Fibroblast of skin of scalp (primary cell): ENCODE results near the gene KCNJ13. TPM values are rescaled to one million over a fixed set of nuclear protein-coding genes. Genes with fewer than 3 reads are reported as not detected.

Source experiments
- DNase-seq: peaks from one replicate; pipeline ENCODE4 v3.0.0-alpha.2; 2013
- polyA plus RNA-seq, 2 experiments: library from polyadenylated mRNA; unstranded; fragments of 120-200 nt; gene quantifications; one replicate each; pipeline ENCODE4 v1.2.1, GENCODE V29; 2013; ENCODE audit not compliant: insufficient read length in 2 of 2

The KCNJ13 gene
- polyA plus RNA-seq (2013, experiment 1 of 2; ENCODE audit: insufficient read length): not detected
- polyA plus RNA-seq (2013, experiment 2 of 2; ENCODE audit: insufficient read length): not detected

GRCh38 chr2:232776435-232776834 lies at the start of gene KCNJ13:
TSS of gene KCNJ13 (minus strand) at chr2:232776565. CDS start at chr2:232771362, 5,203 bp downstream.
- DNase-seq: peak; percentile 32

- DNase-seq: no peak
Observed at GRCh38 chr2:232817756-232818155, 41.4 kb upstream of the KCNJ13 start.

- no peak for DNase-seq
Observed at GRCh38 chr2:232816657-232817056, 40.3 kb upstream of the KCNJ13 start.

- no peak for DNase-seq
Observed at GRCh38 chr2:232815569-232815968, 39.2 kb upstream of the KCNJ13 start.

- DNase-seq: no peak
Observed at GRCh38 chr2:232810444-232810843, 34.1 kb upstream of the KCNJ13 start.

GRCh38 chr2:232809349-232810124 lies 33.2 kb upstream of the KCNJ13 start:
- DNase-seq: no peak

GRCh38 chr2:232802091-232802490 lies 25.7 kb upstream of the KCNJ13 start:
- no peak for DNase-seq

GRCh38 chr2:232800166-232800565 lies 23.8 kb upstream of the KCNJ13 start:
- no peak for DNase-seq

GRCh38 chr2:232798187-232798586 lies 21.8 kb upstream of the KCNJ13 start:
- DNase-seq: no peak

- DNase-seq: peak; percentile 42
Observed at GRCh38 chr2:232795920-232796319, 19.6 kb upstream of the KCNJ13 start.

GRCh38 chr2:232794981-232795380 lies 18.6 kb upstream of the KCNJ13 start:
- DNase-seq: no peak

GRCh38 chr2:232793271-232793670 lies 16.9 kb upstream of the KCNJ13 start:
- no peak for DNase-seq

GRCh38 chr2:232791518-232791917 lies 15.2 kb upstream of the KCNJ13 start:
- no peak for DNase-seq

GRCh38 chr2:232789082-232789481 lies 12.7 kb upstream of the KCNJ13 start:
- DNase-seq: no peak

- DNase-seq: no peak
Observed at GRCh38 chr2:232787806-232788205, 11.4 kb upstream of the KCNJ13 start.

- no peak for DNase-seq
Observed at GRCh38 chr2:232783278-232783677, 6.9 kb upstream of the KCNJ13 start.

- peak; percentile 11 for DNase-seq
Observed at GRCh38 chr2:232781765-232782164, 5.4 kb upstream of the KCNJ13 start.

- DNase-seq: no peak
Observed at GRCh38 chr2:232779934-232780333, 3.6 kb upstream of the KCNJ13 start.

GRCh38 chr2:232779465-232779864 lies 3.1 kb upstream of the KCNJ13 start:
- no peak for DNase-seq

GRCh38 chr2:232777276-232777675 lies 911 bp upstream of the KCNJ13 start:
- DNase-seq: no peak

GRCh38 chr2:232773815-232774214 lies 2.5 kb downstream of the KCNJ13 start:
- DNase-seq: no peak

- no peak for DNase-seq
Observed at GRCh38 chr2:232772531-232772930, 3.8 kb downstream of the KCNJ13 start.

GRCh38 chr2:232771870-232772269 lies 4.5 kb downstream of the KCNJ13 start:
- no peak for DNase-seq

GRCh38 chr2:232770207-232770606 lies 6.2 kb downstream of the KCNJ13 start:
- no peak for DNase-seq

GRCh38 chr2:232767866-232768265 lies 8.5 kb downstream of the KCNJ13 start:
- no peak for DNase-seq
